ENCODE results near the gene TAC3.

The TAC3 gene

DNA sequence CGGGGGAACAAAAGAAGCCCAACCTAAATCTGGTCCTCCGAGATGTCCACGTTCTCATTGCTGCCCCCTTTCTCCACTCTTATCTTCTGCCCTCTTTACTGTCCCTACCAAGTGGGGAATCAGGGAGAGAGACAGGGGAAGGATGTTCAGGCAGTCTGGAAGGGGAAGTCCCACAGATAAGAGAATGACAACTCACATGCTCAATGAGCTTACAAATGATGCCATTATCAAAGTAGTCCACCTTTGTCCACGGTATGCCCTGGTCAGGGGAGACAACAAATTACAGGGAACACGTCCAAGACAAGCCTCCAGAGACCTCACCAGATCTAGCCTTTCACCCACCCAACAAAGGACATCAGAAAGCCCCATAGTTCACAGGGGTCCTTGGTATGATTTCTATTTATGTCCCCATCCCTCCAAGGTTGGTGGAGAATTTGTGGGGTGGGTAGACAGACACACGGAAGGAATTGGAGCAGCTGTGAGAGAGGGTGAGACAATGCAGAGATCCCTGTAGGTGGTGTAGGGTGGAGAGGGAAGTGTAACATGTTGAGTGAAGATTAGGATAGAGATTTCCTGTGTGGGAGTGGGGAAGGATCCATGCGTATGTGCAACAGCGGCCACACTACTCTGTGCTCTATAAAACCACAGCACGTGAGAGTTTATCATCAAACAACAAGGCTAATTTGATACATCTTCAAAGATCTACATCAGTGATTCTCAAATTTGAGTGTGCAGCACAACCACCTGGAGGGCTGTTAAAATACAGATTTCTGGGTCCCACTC lies 22.9 kb upstream of the TAC3 start:
- no peak overlapping the region for H3K4me3 ChIP-seq (ENCODE audit: low read depth, low read length)
- TF ChIP-seq, protein P1, sequence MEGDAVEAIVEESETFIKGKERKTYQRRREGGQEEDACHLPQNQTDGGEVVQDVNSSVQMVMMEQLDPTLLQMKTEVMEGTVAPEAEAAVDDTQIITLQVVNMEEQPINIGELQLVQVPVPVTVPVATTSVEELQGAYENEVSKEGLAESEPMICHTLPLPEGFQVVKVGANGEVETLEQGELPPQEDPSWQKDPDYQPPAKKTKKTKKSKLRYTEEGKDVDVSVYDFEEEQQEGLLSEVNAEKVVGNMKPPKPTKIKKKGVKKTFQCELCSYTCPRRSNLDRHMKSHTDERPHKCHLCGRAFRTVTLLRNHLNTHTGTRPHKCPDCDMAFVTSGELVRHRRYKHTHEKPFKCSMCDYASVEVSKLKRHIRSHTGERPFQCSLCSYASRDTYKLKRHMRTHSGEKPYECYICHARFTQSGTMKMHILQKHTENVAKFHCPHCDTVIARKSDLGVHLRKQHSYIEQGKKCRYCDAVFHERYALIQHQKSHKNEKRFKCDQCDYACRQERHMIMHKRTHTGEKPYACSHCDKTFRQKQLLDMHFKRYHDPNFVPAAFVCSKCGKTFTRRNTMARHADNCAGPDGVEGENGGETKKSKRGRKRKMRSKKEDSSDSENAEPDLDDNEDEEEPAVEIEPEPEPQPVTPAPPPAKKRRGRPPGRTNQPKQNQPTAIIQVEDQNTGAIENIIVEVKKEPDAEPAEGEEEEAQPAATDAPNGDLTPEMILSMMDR (IDR thresholded peaks at IDR 0.05; ENCODE audit: low read depth, low read length) = no peak
- in situ Hi-C loops (cut with HindIII; ENCODE audit: low sequenced_read_pairs) = no loop called here
- no peak for DNase-seq (ENCODE audit: low read depth, low spot score)

DNA sequence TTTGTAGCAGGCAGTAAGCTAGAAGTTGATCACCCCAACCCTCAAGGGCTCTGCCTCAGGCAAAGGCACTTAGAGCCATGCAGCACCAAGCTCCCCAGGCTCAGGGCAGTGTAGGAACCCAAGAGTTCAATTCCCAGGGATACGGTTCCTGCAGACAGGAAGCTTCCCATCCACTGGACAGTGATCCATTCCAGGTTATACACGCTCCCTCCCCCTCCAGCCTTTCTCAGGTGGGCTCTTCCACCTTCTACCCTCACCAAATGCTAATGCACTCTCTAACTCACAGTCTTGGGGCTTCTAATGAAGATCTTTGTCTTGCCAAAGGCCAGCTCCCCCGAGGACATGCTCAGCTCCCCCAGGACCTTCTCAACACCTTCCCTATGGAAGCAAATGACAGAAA lies 20.9 kb upstream of the TAC3 start:
- no peak overlapping the region for H3K4me3 ChIP-seq (ENCODE audit: low read depth, low read length)
- in situ Hi-C loops (cut with HindIII; ENCODE audit: low sequenced_read_pairs) = no loop called here
- no peak for DNase-seq (ENCODE audit: low read depth, low spot score)
- TF ChIP-seq, protein P1 (IDR thresholded peaks at IDR 0.05; ENCODE audit: low read depth, low read length) = no peak

DNA sequence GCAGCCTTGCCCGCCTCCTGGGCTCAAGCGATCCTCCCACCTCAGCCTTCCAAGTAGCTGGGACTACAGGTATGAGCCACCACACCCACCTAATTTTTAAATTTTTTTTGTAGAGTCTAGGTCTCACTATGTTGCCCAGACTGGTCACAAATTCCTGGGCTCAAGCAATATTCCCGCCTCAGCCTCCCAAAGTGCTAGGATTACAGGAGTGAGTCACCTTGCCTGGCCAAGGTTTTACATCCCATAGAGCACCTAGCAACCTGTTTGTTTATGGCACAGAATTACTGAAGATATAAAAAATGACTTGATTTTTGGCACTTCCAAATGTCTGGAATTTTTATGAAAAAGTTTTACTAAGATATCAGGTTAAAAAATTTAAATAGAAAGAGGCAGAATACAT lies 17.1 kb upstream of the TAC3 start:
- DNase-seq (ENCODE audit: low read depth, low spot score) = no peak
- H3K4me3 ChIP-seq (ENCODE audit: low read depth, low read length) = no peak overlapping the region
- TF ChIP-seq, protein P1 (IDR thresholded peaks at IDR 0.05; ENCODE audit: low read depth, low read length) = no peak
- in situ Hi-C loops (cut with HindIII; ENCODE audit: low sequenced_read_pairs) = no loop called here

DNA sequence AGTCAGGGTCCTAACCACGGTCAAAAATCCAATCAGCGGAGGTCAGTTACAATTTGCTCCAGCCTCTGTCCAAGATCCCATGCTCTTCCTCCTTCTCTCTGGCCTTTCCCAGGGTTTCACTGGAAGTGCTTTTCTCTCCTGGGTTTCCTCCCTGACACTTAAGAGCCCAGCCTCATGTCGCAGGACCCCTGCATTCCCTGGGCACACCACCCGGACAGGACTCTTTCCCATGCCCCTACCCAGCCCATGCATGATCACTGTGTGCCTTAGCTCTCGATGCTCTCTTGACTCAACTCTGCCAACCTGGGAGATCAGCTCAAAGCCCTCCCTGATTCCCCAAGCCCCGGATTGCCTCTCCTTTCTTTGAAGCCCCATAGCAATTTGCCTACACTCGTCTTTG lies 15.5 kb upstream of the TAC3 start:
- no peak for DNase-seq (ENCODE audit: low read depth, low spot score)
- TF ChIP-seq, protein P1 (IDR thresholded peaks at IDR 0.05; ENCODE audit: low read depth, low read length) = no peak
- H3K4me3 ChIP-seq (ENCODE audit: low read depth, low read length) = no peak overlapping the region
- in situ Hi-C loops (cut with HindIII; ENCODE audit: low sequenced_read_pairs) = no loop called here

DNA sequence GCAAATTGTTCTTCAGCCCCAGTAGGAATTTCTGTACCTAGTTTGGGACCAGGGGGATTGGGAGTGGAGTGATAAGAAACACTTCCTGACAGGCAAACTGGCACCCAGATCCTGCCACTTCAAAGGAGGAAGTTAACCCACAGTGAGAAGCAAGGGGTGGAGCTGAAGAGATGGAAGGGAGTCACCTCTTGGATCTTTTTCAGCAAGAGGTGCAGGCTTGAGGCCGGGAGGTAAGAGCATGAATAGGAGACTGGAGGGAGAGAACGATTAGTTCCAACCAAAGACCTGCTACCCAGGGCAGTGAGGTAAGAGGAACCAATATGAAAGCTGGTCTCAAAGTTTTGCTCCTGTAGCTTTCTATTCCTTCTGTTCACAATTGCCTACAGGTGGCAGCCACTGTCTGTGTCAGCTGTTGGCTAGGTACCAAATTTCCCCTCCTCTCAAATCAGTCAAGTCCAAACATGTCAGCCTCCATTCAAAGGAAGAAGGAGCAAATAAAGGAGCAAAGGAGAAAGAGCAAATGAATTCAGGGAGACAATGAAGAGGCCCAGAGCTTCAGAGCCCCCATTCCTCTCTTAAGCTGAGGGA lies 14.9 kb upstream of the TAC3 start:
- in situ Hi-C loops (cut with HindIII; ENCODE audit: low sequenced_read_pairs) = no loop called here
- TF ChIP-seq, protein P1 (IDR thresholded peaks at IDR 0.05; ENCODE audit: low read depth, low read length) = no peak

DNA sequence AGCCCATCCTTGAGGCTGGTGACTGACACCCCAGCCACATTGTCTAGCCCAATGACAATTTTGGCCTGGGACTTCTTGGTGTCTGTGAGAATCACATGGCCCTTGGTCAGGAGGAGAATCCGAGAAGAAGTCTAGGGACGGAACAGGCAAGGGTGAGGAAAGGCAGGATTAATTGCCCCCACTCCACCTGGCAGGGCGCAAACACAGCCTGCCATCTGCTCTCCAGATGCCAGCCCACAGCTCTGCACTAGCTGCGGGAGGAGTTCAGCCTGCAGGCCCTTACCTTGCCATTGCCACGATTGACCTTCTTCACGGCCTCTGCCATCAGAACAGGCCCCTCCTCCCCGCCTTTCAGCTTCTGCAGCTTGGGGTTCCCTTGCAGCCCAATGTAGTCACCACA lies 13.1 kb upstream of the TAC3 start:
- TF ChIP-seq, protein P1 (IDR thresholded peaks at IDR 0.05; ENCODE audit: low read depth, low read length) = no peak

More for the DNA sequence above, 14.9 kb upstream of the TAC3 start:
- no peak for DNase-seq (ENCODE audit: low read depth, low spot score)
- no peak overlapping the region for H3K4me3 ChIP-seq (ENCODE audit: low read depth, low read length)

More for the DNA sequence above, 13.1 kb upstream of the TAC3 start:
- no peak overlapping the region for H3K4me3 ChIP-seq (ENCODE audit: low read depth, low read length)
- DNase-seq (ENCODE audit: low read depth, low spot score) = no peak
- in situ Hi-C loops (cut with HindIII; ENCODE audit: low sequenced_read_pairs) = no loop called here
